ENCODE measurements around the gene EPYC.

Gene EPYC

GRCh38 chr12:91004872-91005271, at the start of gene EPYC:
EPYC (minus strand) TSS chr12:91004972; CDS start chr12:91002565, 2,407 bp downstream.
- no peak for TF ChIP-seq CTCF (IDR thresholded peaks at IDR 0.05; ENCODE audit: low read depth, low read length, missing control alignments)
- no peak for DNase-seq (ENCODE audit: low read depth)
- H3K4me3 ChIP-seq (ENCODE audit: low read depth, low read length) = no peak within 1 kb of the TSS
- in situ Hi-C loops (cut with HindIII; ENCODE audit: low sequenced_read_pairs) = no loop called here

- in situ Hi-C loops (cut with HindIII; ENCODE audit: low sequenced_read_pairs) = no loop called here
- DNase-seq (ENCODE audit: low read depth) = peak; percentile 91
- no peak for TF ChIP-seq CTCF (IDR thresholded peaks at IDR 0.05; ENCODE audit: low read depth, low read length, missing control alignments)
- H3K4me3 ChIP-seq (ENCODE audit: low read depth, low read length) = no peak overlapping the region
Measured at GRCh38 chr12:91053951-91054715, 49.4 kb upstream of the EPYC start.

- TF ChIP-seq CTCF (IDR thresholded peaks at IDR 0.05; ENCODE audit: low read depth, low read length, missing control alignments) = no peak
- H3K4me3 ChIP-seq (ENCODE audit: low read depth, low read length) = no peak overlapping the region
- no peak for DNase-seq (ENCODE audit: low read depth)
- in situ Hi-C loops (cut with HindIII; ENCODE audit: low sequenced_read_pairs) = no loop called here
Measured at GRCh38 chr12:91052026-91052425, 47.3 kb upstream of the EPYC start.

- TF ChIP-seq CTCF (IDR thresholded peaks at IDR 0.05; ENCODE audit: low read depth, low read length, missing control alignments) = no peak
- in situ Hi-C loops (cut with HindIII; ENCODE audit: low sequenced_read_pairs) = no loop called here
- no peak for DNase-seq (ENCODE audit: low read depth)
- H3K4me3 ChIP-seq (ENCODE audit: low read depth, low read length) = no peak overlapping the region
Measured at GRCh38 chr12:91044586-91044985, 39.8 kb upstream of the EPYC start.

- no peak overlapping the region for H3K4me3 ChIP-seq (ENCODE audit: low read depth, low read length)
- DNase-seq (ENCODE audit: low read depth) = no peak
- no peak for TF ChIP-seq CTCF (IDR thresholded peaks at IDR 0.05; ENCODE audit: low read depth, low read length, missing control alignments)
- in situ Hi-C loops (cut with HindIII; ENCODE audit: low sequenced_read_pairs) = no loop called here
Measured at GRCh38 chr12:91043408-91043807, 38.6 kb upstream of the EPYC start.

GRCh38 chr12:91040096-91040755, 35.5 kb upstream of the EPYC start:
- no peak overlapping the region for H3K4me3 ChIP-seq (ENCODE audit: low read depth, low read length)
- in situ Hi-C loops (cut with HindIII; ENCODE audit: low sequenced_read_pairs) = no loop called here
- TF ChIP-seq CTCF (IDR thresholded peaks at IDR 0.05; ENCODE audit: low read depth, low read length, missing control alignments) = no peak
- peak; percentile 44 for DNase-seq (ENCODE audit: low read depth)
